HG02798 (cell line): ENCODE data around the gene TPR.

ENCODE experiments used
- ATAC-seq: cut with Tn5 transposase; IDR thresholded peaks from one replicate; pipeline ENCODE4 v1.9.1; 2021; ENCODE audit warnings: mild to moderate bottlenecking; ENCODE audit not compliant: unreplicated experiment, poor library complexity

The TPR gene

GRCh38 chr1:186292875-186293274 is 82.2 kb downstream of the TPR start:
- no peak for ATAC-seq

GRCh38 chr1:186291271-186291670 is 83.8 kb downstream of the TPR start:
- ATAC-seq = no peak

- ATAC-seq = no peak
Observed at GRCh38 chr1:186289943-186290545, 85.0 kb downstream of the TPR start.

- no peak for ATAC-seq
Observed at GRCh38 chr1:186286615-186287315, 88.3 kb downstream of the TPR start.

GRCh38 chr1:186283374-186283773 is 91.7 kb downstream of the TPR start:
- peak; percentile 73 for ATAC-seq

GRCh38 chr1:186282466-186282865 is 92.6 kb downstream of the TPR start:
- no peak for ATAC-seq

GRCh38 chr1:186275822-186276221 is 99.2 kb downstream of the TPR start:
- ATAC-seq = no peak

DNA sequence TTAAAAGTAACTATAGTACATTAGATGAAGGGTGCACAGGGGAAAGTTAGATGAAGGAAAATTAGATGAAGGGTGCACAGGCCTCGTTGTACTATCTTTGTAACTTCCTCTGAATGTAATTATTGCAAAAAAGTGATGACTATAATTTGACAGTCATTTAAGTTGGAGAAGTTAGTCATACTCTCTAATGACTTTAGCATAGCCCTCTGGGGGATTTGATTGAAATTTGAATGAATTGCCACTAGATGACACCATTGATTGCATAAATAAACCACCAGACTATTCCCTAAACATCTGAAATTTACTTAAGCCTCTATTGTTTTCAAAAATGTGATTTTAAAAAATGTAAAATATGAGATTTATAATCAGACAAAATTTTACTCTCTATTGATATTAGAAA is 102.6 kb downstream of the TPR start:
- ATAC-seq = no peak

DNA sequence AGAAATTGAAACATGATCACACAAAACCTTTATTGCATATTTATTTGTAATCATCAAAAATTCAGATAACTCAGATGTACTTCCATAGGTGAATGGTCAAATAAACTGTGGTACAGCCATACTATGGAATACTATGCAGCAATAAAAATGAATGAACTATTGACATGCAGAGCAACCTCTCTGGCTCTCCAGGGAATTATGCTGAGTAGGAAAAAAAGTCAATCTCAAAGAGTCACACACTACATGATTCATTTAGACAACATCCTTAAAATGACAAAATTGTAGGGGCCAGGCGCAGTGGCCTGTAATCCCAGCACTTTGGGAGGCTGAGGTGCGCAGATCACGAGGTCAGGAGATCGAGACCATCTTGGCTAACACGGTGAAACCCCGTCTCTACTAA is 104.0 kb downstream of the TPR start:
- ATAC-seq = no peak
